Superior temporal gyrus (tissue), 1 donor: Measurements from ENCODE around the gene SLC30A3.
A peak's percentile ranks its signal among the peaks of the same experiment; 100 is the strongest.
"Not testable (repeated sequence)": the region's sequence is repeated elsewhere in the genome, so short reads cannot be mapped to it uniquely, and the experiment has no call there.

Source experiments
- DNase-seq: peaks from one replicate; pipeline ENCODE4 v3.0.0-alpha.2; 2016; ENCODE audit errors: extremely low spot score

Gene SLC30A3

DNA sequence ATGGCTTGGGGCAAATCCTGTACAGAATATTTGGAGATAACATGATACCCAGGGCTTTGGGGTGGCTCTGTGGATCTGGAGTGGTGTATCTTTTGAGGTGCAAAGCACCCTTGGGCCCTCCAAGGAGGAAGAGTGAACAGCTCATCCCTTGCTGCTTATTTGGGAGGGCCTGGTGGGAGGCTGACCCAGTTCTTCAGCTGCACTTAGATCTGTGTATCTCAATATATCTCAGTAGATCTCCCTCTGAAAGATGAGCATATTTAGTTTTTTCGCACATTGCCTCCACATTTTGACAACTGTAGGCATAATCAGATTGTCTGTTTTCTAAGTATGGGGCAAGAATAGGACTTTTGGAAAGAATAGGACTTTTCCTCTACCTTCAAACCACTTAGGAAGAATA lies 22.1 kb upstream of the SLC30A3 start:
- peak; percentile 59 for DNase-seq

DNA sequence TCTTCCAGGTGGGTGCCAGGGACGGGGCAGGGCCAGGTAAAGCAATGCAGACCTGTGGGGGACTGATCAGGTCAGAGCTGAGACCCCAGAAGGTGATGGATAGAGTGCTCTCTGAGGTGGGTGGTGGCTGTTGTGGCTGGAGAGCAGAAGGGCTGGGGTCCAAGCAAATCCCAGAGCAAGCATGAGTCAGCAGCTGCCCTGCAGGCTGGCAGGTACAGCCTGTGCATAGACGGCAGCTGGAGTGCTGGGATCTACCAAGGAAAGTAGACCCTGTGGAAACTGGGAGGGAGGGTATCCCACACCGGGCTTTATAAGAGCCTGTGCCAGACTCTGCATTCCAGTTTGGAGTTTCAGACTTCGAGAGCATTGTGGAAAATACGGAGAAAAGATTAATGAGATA lies 20.0 kb upstream of the SLC30A3 start:
- no peak for DNase-seq

DNA sequence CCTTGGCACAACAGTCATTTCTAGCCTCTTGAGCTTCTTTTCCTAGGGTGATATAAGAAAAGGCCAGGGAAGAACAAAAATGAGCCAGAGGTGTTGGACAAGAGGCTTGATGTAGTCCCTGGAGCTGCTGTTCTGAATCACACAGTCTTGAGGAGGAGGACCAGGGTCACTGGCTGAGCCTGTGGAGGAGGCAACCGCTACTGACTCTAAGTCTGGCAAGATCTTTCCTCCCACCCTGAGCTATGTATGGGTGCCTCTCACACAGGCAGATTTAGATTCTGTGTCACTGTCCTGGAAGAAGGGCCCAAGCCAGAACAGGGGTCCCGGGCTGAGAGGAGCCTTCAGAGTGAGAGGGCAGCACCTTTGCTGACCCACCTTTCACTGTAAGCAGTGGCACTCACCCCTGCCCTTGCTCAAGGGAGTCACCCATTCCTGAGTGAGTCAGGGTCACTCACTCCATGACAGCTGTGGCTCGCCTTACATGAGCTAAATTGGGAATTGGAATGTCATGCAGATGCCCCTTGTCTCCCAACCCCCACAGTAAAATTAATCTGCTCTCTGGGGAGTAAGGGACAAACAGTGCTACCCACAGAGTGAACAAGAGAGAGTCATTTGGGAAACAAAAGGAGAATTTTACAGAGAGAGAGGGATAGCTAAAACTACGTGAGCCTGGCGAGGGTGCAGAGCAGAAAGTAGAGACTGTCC lies 19.2 kb upstream of the SLC30A3 start, which contains the start of gene TRIM54:
TSS of gene TRIM54 (plus strand) at position 575 of the 705 bp plus-strand sequence. CDS start 303 bp downstream, outside the sequence.
- DNase-seq, result no peak

DNA sequence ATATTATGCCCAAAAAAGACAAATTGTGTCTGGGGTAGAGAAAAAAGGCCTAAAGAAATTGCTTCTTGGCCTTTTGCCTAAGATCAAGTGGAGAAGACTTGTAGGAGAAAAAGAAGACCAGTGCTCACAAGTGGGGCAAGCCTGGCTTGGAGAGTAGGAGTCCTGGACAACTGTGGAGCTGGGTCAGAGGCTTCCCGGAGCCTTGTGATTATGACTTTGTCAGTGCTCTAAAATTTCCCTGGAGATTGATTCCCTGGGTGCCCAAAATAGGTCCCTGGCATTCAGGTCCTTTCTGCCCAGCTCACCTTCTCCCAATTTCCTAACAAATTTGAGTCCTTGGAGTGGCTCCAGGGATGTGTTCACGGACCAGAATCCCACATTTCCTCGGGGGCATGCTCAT lies 18.6 kb upstream of the SLC30A3 start:
- no peak for DNase-seq

DNA sequence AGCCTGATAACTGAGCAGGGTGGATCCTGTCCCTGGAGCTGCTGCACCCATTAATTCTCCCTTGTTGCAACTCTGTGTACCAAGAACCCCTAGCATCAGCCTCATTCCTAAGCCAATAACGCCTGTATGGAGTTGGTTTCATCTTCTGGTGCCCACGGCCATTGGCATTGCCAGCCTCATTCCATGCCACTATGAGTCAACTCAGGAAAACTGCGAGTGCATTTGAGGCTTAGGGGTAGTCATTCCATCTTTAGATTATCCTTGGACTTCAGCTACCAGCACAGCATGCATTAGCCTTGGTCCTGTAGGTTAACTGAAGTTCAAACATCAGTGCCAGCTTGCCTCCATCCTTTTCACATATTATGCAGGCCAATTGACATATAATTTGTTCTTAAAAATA lies 18.0 kb upstream of the SLC30A3 start:
- no peak for DNase-seq

DNA sequence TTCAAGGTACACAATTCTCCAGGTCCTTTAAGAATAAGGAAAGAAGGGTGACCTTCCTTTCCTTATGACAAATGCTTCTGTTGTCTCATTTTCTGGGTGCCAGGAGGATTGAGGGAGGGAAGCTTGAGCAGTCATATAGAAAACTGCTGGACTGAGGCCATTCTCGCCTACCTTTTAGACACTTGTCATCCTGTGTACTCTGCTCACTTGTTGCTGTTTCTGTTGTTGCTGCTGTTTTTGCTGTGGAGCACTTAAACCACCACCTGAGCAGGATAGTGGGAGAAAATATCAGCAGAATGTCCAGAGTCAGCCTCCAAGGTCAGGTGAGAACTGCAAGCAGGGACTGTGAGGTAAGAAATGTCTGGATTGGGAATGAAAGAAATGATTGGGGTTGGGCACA lies 15.2 kb upstream of the SLC30A3 start:
- no peak for DNase-seq

DNA sequence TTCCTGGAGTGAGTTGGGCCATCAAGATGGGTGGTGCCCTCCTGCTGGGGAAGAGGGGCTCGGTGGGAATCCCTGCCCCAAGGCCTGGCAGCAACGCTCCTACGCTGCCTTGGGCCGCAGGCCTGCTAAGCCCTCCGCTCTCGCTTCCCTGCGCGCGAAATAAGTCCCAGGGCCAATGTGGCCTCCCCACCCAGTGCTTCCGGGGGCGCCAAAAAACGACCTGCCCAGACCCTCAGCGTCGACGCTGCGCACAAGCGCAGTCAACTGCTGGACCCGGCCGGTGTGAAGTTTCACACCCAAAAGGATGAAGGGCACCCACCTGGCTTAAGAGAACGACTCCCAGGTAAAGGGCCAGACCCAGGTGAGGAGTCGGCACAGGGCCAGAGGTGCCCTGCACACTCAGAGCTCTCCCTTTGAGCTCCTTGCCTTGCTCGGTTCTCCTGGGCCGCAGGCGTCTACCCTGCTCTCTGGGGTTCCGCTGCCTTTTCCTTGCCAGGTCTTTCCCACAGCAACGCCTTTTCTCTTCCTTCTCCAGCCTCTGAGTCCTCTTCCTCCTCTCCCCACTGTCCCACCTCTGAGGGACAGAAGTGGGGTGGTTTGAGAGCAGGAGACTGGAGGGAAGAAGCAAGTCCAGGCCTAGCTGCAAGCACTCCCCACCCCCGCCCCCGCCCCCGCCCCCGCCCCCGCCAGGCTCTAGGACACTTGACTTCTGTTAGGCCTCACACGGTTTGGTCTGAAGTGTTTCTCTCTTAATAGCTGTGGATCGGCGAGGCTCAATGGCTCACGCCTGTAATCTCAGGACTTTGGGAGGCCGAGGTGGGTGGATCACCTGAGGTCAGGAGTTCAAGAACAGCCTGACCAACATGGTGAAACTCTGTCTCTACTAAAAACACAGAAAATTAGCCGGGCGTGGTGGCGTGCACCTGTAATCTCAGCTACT lies 12.6 kb upstream of the SLC30A3 start, which contains the start of gene DNAJC5G:
TSS of gene DNAJC5G (plus strand) at position 223 of the 940 bp plus-strand sequence. CDS start 1,296 bp downstream, outside the sequence.
- DNase-seq, result no peak

DNA sequence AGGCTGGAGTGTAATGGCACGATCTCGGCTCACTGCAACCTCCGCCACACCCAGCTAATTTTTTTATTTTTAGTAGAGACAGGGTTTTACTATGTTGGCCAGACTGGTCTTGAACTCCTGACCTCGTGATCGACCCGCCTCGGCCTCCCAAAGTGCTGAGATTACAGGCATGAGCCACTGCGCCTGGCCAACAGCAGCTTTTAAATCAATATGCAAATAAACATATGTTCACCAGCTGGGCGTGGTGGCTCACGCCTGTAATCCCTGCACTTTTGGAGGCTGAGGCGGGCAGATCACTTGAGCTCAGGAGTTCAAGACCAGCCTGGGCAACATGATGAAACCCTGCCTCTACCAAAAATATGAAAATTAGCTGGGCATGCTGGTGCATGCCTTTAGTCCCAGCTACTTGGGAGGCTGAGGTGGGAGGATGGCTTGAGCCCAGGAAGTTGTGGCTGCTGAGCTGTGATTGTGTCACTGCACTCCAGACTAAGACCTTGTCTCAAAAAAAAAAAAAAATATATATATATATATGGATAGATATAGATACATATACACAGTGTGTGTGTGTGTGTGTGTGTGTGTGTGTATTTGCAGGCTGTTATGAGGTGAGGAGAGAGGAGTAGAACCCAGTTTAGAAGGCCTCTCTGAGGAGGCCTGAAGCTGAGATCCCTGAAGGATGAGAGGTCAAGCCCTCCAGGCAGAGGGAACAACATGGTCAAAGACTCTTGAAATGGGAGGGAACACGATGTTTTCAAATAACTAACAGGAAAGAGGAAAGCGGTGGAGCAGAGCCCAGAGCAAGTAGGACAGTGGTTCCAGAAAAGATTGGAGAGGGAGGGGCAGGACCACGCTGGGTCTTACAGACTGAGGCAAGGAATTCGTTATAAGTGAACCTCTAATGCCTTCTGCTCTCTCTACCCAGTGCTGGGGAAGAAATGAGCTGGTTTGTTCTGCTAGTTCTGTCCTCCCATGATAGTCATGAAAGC lies 10.0 kb upstream of the SLC30A3 start:
- not testable (repeated sequence) for DNase-seq

DNA sequence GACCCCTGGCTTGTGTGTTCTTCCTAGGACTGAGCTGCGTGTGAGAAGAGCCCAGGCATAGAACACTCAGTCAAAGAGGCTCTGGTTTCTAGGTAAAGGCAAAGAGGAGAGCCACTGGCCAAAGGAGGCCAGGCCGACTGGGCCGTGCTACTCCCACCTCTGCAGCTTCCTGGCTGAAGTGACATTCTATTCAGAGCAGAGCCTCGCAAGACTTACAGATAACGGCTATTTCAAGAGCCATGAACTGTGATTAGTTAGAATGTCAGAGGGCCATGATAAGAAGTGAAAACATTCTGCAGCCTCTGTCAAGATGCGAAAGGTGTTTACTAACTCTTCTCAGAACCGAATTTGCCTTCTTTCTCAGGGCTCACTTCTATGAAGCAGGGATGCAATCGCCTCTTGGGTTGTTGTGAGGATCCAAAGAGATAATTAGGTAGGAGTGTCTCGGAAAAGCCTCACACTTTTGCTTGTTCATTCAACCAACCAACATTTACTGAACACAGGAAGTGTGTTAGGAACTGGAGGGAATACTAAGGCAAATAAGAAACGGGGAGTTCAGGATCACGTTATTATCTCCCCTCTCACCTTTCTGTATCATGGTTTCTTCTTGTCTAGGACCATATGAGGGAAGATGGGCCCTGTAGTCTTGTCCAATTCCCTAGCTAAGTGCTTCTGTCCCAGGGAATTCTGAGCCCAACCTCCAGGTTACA lies 8.9 kb upstream of the SLC30A3 start:
- DNase-seq, result no peak

DNA sequence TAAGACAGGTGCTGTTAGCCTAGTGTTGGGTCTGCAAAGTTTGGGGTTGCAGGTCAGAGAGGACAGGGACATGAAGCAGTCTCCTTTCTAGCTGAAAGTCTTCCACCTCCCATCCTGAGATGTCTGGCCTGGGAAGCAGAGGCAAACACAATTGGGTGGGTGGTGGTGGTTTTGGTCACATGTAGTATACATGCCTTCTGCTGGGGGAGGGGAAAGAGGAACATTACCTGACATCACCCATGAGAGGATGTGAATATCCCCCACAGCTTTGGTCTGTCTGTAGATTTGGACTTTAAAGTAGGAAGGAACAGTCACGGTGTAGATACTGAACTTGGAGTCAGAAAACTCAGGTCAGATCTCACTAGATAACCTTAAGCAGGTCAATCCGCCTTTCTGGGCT lies 7.8 kb upstream of the SLC30A3 start:
- DNase-seq, result no peak

DNA sequence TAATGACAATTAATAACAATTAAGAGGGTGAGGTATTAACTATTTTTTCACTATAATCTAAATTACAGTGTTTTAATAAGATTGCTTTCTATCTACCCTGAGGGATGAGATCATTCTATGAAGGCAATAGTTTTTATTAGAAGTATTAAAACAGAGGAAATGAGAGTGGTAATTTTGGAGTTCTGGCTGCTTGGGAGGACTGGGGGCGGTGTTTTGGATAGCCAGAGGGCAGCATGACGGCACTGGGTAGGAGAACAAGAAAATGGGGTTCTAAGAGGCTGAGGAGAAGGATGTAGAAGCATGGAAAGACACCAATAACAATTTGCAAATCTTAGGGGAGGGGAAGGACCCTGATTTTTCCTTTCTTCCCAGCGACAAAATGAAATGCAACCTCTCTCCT lies 7.3 kb upstream of the SLC30A3 start:
- DNase-seq, result peak; percentile 7

DNA sequence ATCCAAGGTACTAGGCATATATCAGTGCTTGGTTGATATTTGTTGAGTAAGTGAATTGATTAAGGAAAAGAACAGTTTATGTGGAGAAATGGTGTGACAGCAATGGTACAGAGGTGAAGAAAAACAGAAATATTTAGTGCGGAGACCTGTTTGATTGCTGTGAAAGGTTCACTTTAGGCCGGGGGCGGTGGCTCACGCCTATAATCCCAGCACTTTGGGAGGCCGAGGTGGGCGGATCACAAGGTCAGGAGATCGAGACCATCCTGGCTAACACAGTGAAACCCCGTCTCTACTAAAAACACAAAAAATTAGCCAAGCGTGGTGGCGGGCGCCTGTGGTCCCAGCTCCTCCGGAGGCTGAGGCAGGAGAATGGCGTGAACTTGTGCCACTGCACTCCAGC lies 5.4 kb upstream of the SLC30A3 start:
- DNase-seq, result not testable (repeated sequence)

DNA sequence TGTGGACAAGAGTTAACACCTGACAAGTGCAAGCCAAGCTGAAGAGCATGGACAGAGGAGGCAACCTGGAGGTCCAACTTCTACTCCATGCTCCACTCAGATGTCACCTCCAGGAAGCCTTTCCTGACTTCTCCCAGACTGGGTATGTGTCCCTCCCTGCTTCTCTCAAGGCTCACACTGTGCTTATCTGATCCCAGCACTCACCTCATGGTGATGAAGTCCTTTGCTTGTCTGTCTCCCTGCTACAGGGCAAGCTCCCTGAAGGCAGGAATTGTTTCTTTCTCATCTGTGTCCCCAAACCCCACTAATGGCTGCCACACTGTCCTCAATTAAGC lies 2.7 kb upstream of the SLC30A3 start:
- no peak for DNase-seq

DNA sequence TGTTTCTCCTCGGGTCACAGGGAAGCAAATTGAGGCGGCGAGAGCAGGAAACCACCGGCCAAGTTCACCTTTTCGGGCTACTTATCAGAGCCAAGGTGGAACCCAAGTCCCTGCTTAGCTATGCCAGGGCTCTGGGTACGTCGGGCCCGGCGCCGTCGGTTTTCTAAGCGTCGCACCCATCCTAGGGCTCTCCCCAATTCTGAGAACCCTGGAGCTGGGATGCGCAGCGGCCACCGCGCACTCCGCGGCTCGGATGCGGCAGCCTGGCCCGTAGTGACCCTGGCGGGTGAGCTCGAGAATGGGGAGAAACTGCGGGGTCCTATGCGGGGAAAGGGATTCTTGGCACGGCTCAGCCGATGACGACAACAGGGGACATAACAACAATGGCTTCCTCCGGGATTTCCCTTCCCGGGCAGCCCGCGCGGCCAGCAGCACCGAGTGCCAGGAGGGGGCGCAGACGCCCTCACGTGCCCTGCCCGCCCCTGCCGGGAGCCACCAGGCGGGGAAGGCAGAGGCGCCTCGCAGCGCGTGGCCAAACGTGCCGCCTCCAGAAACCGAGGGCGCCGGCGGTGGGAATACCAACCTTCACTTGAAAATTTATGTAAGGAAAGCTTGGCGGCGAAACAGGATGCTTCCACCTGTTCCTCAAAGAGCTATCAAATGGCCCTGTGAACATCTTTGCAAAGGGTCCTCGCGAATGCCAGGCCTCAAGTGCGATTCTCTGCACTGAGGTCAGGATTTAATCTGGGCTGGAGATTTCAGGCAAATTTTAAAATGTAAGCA lies 2.1 kb upstream of the SLC30A3 start:
- DNase-seq, result no peak

DNA sequence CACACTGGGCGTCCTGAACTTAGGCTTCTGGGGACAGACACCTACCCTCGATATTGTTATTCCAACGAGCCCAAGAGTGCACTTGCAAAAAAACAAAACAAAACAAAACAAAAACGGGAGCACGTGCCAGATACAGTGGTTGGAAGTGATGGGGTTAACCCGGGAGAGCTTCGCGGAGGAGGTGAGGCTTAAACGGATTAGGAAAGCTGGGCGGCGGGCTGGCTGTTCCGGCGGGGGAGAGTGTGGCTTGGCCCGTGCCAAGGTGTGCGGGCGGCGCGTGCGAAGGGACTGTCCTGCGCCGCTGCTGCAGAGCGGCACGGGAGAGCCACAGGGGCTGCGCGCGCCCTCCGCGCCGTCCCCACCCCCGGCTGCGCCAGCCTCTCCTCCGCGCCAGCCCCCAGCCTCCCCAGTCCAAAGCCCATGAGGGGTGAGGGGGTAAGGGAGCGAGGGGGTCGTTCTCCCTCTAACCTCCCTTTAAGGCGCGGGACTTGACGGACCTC lies 1.5 kb upstream of the SLC30A3 start:
- DNase-seq, result no peak

DNA sequence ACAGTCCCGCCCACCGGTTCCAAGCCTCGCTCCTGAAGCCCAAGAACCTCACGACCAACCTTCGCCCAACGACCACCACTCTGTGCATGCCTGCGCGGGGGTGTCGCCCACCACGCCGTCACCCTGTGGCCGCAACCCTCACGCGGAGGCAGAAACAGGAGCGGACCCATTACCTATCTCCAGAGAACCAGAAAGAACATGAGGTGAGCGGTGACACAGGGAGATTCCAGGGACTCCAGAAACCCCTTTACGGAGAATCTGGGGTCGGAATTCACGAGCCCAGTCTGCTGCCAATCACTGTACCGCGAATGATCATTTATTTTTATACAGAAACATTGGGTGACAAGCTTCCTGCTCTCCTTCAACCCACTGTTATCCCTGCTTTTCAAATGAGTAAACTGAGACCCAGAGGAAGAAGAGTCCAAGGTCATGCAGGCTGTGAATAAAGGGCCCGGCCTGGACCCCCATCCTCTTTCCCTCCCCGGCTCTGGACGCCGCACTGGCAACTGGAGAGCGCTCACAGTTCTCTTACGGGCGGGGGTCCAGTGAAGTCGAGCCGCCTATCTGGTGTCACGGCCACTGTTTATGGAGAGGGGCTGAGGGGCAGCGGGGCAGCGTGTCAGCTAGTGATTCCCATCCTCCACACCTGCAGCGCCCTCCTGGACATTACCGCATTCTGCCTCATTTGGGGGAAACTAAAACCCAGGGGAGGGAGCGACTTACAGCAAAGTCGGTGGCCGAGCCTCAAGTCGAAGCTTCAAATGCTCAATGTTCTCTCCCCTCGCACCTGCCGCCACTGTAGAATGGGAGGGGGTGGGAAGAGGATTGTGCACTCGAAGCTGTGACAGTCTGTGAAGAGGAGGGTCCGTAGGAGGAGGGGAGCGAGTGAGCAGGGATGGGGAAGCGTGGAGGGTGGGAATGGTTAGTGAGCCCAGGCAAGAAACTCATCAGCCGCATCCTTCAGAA lies 723 bp upstream of the SLC30A3 start:
- DNase-seq, result no peak

DNA sequence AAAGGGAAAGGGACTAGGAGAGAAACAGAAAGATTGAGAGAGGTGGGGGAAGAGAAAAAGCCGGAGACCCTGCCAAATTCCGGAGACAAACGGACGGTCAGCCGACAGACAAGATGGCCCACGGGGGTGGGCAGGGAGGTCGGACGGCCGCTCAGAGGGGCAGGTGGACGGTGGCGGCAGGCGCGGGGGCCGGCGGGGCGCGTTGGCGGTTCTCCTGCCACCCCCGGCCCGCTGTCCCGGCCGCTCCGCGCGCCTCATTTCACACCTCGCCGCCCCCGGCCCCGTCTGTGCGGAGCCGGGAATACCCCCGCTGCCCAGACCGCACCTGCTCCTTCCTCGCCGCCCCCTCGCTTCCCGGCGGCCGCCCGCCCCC lies 935 bp downstream of the SLC30A3 start:
- DNase-seq, result no peak

DNA sequence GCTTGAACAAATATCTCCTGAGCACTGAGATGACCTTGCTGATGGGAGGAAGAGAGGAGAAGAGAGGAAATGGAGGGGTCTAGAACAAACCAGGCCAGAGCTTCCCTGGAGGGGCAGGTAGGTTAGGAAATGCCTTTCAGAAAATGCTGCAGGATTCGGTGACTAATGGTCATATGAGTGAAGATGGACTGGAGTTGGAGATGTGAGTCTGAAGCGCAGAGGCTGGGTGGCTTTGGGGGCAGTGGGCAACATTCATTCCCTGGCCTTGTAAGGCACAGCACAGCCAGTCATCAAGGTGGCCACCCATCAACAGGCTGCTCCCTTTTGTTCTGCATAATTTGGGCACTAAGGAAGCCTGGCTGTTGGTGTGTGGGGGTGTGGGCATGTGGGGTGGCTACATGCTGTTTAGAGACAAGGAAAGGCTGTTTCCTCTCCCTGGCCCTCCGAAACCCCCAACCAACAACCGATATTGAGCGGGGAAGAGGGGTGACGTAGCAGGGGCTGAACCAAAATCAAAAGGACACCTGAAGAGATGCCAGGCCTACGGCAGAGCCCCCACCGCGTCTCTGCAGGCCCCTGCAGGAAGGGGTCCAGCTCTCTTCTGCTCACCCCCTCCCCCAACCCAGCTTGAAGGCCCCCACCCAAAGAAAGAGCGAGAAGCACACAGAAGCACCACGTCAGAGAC lies 1.5 kb downstream of the SLC30A3 start:
- no peak for DNase-seq
